Activated CD4-positive, CD25-positive, alpha-beta regulatory T cell (primary cell): ENCODE data around the gene DOCK1.

Experiments
- DNase-seq, 4 experiments: peaks; one replicate each; lab custom pipeline; 2025; lab: John Stamatoyannopoulos, UW

DOCK1 gene

DNA sequence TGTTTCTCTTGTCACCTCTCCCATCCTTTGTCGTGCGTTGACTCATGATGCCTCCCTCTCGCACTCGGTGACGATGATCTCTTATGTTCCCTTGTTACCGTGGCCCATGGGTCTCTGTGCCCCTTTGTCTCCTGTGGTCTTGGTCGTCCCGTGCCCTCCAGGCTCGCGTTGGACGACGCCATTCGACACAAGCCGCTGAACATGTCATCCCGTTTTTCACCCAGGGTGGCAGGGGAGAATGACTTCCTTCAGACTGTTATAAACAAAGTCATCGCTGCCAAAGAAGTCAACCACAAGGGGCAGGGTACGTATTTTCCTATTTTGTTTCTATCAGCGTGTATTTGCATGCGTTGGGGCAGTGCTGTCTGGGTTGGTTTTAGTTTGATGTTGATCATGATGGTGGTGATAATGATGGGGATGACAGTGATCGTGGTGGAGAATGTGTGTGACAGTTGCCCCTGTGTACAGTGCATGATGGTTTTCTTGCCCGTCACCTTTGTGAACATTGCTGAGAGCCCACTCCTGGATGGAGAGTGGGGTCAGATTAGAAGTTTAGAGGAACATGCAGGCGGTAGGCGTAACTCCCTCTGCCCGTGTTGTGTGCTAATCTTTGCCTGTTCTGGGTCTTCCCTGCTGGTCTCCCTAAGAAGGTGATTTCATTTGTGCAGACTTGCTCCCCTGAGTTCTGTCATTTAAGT lies 107.0 kb downstream of the DOCK1 start:
- DNase-seq = no peak

DNA sequence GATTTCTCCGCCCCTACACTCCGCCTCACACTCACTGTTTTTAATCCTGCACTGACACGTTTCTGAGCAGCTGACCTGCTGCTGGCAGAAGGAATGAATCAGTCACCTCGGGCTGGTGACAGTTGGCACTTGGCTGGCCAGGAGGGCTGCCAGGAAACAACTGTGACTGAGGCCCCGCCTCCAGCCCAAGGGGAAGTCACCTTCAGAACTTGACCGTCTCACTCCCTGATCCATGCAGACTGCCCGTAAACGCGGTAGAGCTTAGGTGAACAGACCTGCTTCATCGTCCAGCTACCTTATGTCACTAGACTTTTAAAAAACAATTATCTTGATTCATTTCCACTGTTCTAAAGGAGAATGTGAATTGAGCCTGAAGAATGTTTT lies 107.5 kb downstream of the DOCK1 start:
- no peak for DNase-seq

DNA sequence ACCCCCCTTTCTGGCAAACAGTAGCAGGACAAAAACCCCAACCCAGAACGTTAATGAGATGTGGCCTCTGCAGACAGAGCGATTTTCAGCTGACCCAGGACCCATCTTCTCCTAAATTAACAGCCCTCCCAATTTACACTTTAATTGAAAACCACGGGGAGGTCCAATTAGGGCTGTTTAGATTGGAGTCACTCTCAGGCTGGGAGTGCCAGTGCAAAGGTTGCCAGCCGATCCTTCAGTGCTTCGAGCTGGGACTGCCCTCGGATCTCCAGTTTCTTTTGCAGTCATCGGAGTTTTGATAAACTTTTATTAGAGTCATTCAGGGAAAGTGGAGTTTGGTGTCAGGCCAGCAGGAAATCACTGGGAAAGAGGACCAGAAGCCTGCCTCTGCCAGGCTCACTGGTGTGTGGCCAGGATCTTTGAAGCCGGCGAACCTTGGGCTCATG lies 108.0 kb downstream of the DOCK1 start:
- DNase-seq = no peak

DNA sequence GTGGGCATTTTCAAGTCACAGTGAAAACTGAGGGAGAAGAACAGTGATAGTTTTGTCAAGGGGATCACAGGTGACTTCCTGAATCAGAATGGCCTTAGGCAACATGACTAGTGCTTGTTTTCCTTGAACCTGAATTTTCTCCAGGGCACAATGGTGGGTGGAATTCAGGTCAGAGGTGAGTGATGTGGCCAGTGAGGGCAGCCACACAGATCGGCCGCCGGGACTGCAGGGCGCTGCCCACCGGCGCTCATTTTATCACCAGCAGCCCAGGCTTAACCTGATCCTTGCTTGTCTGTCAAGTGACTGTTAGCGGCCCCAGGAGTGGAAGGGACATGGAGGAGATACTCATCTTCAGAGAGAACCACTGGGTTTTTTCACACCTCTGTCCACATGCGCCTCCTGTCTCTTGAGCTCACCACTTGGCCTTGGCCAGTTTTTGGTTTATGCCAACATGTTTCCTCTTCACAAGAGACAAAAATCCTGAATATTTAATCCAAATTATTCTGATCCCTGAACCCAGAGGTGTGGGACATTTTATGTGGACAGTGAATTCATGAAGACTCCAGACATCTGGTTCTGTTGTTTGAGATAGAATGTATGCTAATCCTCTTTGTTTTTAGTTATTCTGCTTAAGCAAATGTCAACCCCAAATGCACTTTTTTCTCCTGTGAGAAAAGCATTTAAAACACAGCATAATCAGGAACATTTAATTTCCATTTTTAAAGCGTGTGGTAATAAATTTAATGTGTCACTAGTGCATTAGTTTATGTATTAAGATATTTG lies 108.7 kb downstream of the DOCK1 start:
- no peak for DNase-seq

DNA sequence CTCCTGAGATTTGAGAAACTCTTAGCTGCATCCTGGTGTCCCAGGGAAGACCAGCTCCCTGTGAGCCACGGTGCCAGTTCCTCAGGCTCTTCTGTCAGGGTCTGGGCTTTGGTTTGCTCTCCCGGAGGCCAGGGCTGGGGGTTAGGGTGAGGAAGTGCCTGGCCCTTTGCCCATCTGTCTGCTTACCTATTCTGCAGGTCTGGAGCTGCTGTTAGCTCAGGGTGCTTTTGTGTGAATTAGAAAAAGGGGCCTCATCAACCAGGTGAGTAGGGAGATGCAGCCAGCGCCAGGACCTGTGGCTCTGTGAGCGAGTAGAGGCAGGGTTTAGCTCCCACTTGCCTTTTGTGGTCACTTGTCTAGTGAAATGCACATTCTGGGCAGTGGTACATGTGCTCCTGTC lies 109.4 kb downstream of the DOCK1 start:
- no peak for DNase-seq

DNA sequence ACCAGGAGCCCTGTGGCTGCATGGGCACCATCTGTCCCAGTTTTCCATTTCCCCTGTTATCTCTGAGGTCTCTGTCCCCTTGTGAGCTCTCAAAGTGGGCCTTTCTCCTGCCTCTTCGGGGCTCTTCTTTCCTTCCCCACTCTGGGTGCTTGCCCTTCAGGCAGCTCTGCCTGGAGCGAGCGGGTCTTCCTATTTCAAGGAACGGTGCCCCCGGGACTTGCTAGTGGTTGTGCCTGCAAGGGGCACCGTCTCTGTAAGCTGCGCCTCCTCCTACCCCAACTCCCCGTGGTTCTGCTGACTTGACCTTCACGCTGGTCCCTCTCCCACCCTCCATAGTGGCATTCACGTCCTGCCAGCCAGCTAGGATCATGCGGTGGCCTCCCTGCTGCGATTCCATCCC lies 110.1 kb downstream of the DOCK1 start:
- DNase-seq = no peak

DNA sequence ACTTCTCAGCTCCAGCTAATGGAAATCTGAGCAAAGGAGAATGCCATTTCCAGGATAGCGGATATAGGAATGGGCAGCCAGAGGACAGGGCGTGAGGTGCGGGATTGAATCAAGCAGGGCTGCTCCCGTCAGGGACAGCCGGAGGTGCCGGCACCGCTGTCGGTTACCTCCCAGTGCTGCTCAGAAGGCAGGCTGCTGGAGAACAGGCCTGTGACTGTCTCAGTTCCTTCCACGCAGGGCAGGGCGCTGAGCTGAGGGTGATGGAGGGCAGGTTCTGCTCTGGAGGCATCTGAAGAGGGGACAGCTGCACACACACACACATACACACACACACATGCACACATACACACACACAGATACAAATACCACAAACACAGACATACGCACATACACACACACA lies 111.1 kb downstream of the DOCK1 start:
- no peak for DNase-seq

DNA sequence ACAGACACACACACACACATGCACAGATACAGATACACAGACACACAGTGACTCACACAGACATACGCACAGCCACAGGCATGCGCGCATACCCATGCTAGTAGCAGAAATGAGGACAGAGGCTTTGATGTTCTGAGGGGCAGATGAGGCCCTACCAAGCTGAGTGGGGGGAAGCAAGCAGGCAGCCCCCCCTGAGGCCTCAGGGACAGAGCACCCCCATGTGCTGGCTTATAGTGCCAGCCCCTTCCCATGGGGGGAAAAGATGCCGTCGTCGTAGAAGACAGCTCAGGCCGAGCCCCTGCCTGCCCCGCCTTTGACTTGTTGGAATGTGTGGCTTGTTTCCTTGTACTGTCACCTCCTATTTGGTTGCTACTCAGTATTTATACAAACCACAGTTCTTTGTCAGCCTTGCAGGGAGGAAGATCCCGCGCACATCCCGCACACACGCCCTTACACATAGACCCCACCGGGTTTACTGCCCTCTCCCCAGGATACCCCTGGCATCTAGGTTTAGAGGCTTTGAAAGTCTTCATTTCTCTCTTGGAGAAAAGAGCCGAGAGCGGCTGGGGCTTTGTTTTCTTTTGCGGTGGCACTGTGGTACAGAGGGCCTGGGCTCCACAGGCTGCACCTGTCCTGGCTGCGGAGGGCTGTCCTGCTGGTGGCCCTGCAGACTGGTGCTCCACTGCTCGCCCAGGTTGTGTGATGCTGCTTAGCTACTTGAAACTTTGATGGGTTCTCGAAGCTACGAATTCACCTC lies 112.5 kb downstream of the DOCK1 start:
- no peak for DNase-seq

DNA sequence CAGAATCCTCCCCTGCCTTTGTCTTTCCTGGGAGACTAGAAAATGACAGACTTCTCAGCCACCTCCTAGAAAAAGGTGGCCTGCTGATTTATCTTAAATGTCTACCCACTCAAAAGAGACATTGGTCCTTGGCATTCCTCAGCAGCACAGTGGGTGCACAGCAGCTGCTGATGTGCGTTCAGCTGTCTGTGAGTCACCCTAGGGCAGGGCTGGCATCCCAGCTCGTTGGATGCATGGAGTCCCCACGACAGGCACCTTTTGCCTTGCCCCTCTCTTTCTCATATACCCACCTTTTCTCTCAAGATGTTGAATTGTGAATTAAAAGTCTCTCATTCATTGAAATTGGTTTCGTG lies 113.0 kb downstream of the DOCK1 start:
- DNase-seq = no peak

DNA sequence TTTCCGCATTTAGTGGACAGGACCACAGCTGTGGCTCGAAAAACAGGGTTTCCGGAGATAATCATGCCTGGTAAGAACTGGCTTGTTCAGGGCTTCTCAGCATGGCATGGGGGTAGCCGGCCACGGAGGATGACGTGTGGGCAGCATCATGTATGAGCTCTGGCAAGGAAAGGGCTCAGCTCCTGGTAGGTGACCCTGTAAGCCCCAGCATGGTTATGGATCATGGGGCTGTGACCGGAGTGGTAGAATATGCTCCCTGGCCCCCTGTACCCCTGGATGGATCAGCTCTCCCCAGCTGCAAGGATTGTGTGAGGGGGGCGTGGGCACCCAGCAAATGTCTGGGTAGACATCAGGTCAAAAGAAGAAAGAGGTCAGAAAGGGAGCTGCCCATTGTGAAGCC lies 113.5 kb downstream of the DOCK1 start:
- DNase-seq = no peak

DNA sequence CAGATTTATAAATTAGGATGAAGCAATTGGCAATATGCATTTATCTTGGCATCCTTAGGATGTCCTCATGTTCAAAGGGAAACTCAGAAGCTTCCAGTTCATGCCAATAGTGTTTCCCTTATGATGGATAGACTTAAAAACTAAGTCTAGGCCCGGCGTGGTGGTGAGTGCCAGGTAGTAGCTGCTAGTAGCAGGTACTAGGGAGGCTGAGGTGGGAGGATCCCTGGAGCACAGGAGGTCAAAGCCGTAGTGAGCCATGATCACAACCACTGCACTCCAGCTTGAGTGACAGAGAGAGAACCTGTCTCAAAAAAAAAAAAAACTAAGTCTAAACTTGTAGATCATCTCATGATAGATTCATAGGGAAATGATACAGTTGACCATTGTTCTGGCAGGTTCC lies 115.0 kb downstream of the DOCK1 start:
- DNase-seq = no peak

DNA sequence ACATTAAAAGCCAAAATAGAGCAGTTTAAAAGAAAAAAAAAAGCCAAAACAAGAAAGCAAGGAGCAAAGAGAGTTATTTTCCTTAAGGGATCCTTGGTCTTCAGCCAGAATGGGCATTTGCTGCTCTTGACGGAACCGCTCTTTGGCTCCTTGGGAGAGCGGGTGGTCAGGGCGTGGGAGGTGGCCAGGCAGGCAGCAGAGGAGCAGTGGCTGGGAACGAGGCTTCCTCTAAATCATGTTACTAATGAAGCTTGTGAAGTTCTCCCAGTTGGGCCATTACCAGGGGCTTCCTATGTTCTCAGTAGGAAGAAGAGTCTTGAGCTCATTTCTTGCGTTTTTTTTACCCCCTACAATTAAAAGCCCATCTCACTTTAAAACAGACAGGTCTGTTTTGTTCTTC lies 116.6 kb downstream of the DOCK1 start:
- DNase-seq = no peak

DNA sequence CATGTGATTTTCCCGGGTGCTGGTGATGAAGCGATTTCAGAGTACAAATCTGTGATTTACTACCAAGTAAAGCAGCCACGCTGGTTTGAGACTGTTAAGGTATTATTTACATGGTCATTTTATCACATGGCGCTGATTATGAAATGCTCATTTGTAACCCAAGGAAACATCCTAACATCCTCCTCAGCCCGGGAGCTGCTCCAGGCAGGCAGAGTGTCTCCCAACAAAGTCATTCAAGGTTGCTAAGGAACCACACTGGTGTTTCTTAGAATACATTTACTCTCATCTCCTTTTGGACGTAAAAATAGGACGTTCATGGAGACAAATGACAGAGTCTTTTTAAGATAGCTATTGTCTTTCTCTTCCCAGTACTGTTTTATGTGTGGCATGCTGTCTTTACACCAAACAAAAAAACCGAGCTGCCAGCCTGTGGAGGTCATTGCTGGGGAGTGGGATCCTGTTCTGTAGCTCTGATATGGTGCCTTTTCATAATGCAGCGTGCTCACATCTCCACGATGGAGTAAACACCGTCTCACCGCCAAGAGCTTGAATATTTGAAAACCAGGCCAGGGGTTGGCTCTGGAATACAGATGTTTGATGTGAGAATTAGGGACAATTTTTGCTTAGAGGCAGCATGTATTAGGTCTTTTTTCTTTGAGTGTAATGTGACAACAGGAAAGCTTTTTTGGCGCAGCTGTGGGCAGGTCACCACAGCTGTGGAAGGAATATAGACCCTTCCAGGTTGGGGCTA lies 119.6 kb downstream of the DOCK1 start:
- no peak for DNase-seq

DNA sequence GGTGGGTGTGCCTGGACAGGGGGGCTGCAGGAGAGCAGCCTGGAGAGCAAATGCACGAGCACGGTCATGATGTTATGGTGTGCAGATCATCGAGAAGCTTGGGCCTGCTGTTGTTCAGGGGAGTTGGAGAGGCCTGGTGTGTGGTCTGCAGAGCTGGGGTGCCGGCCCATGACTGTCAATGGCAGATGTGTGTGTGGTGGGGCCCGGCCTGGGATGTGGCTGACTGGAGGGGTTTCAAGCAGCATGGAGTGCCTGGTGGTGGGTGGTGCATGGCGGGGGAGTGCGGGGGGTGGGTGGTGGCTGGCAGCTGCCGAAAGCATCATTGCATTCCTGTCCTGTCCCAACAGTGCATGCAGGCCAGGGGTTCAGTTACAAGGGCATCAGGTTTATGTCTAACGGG lies 122.6 kb downstream of the DOCK1 start:
- no peak for DNase-seq

DNA sequence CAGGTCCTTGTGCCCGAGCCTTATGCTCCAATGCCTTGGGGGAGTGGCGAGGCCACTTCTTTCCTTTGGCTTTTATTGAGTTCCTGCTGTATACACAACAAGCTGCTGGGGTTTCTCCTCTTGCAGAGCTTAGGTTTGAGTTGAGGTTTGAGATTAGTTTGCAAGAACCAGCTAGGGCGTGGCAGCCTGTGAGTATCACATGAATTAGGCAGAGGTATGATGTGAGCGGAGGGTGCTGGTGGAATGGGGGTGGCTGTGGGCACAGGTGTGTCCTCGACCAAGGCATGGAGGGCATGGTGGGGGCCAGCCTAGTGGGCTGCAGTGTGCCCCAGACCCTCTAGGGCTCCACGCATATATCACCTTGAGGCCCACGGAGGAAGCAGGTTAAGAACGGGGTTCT lies 123.3 kb downstream of the DOCK1 start:
- DNase-seq = no peak

DNA sequence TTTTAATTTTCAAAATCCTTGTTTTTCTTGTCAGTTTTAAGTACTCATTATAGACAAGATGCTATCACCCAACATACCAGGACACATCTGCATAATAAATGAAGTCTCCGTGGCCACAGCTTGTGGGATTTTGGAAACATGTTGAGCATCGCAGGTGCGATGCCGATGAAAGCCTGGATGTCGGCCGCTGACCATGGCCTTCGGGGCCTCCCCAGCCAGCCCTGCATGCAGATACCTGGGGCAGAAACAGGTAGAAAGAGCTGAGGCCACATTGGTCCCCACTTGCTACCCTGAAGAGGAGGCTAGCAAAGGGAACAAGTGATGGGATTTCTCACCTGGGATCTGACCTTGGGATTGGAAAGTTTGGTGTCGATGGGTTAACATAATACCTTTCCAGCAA lies 123.8 kb downstream of the DOCK1 start:
- DNase-seq = no peak

DNA sequence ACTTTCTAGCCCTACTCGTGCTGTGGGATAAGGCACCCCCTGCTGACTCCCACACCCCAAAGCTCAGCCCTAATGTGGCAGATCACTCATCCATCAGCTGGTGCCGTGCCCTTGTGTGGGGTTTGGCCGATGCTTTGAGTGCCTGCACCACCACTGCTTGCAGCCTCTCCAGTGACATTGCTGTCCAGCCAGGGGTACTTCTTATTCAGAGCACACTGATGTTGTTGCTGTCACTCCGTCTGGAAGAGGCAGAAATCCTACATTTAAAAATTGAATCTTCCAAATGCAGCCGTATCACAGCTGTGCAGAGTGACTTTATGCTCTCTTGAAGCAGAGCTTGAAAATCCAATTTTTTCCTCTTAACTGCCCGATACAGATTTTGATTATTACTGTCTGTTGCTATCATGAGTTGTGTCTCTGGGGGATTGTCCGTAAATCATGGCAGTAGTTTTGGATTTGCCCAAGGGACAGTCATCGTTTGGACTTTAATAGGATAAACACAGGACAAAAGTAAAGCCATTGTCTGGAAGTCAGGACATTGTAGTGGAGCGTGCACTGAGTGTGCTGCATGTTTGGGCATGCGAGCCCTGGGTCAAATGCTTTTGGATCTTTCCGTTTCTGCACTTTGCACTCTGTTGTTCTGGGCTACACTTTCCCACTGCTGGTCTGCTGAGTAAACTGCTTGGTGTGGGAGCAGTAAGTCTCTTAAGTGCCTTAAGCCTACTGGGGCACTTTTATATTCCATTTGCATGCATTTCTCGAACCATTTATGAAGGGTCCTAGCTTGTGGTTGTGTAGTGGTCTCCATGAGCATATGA lies 128.2 kb downstream of the DOCK1 start:
- no peak for DNase-seq

DNA sequence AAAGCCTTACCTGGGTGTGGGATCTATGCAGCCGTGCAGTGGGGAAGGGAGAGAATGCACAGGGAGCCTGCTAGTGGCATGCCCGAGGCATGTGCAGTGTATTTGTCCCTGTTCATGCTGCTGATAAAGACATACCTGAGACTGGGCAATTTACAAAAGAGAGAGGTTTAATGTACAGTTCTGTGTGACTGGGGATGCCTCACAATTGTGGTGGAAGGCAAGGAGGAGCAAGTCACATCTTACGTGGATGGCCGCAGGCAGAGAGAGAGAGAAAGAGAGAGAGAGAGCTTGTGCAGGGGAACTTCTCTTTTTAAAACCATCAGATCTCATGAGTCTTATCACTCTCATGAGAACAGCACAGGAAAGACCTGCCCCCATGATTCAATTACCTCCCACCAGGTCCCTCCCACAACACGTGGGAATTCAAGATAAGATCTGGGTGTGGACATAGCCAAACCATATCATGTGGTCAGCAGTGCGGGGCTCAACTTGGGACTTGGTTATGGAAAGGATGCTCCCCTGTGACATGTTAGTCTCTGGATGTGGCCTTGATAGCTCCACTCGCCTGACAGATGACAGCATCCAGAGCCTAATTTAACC lies 128.9 kb downstream of the DOCK1 start:
- no peak for DNase-seq

DNA sequence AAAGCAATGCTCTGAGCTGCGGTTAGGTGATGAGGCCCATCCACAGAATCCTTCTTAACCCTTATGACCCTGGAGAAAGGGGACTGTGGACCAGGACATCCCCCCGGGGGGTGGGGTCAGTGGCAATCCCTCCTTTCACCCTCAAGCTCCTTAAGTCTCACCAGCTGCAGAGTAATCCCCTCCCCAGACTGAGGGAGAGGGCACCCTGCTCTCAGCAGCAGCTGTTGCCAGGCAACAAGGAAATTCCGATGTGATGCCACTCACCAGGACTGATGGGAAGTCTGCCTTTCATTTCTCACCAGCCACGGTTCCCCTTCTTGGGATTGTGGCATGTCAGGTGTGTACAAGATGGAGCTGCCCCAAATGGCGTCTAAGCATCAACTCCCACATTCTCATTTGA lies 129.6 kb downstream of the DOCK1 start:
- DNase-seq = no peak

DNA sequence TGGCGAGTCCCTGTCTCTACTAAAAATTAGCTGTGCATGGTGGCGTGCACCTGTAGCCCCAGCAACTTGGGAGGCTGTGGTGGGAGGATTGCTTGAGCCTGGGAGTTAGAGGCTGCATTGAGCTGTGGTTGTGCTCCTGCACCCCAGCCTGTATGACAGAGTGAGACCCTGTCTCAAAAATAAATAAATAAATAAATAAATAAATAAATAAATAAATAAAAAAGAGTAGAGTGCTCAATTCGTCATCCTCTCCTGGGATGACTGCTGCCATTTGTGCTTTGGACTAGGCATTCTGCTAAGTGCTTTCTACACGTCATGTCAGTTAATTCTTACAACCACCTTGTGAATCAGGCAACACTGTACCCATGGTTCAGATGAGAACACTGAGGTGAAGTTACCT lies 130.6 kb downstream of the DOCK1 start:
- no peak for DNase-seq

DNA sequence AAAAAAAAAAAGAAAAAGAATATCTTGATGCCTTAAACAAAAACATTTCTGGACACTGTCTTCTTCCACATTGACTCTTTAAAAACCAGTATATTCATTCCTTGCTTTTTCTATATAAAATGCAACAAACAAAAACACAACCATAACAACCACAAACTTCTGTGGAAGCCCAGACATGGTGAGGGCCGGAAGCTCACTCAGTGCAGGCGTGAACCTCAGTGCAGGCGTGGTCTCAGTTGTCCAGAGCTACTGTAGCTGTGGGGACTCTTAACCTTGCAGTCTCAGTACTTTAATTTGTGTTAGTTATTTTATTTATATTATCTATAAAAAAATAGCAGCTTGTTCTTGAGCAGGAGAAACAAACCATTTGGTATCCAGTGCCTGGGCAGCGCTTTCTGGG lies 131.8 kb downstream of the DOCK1 start:
- no peak for DNase-seq
